Right lobe of liver (tissue), 6 donors: ENCODE results near the gene PAM16. TPM values are rescaled to one million over a fixed set of nuclear protein-coding genes. Genes with fewer than 3 reads are reported as not detected.

Experiments
- ATAC-seq, 4 donors: fragments of 200-7000 bp; cut with Tn5 transposase; one replicate each; pipeline ENCODE4 v1.9.1; 2020; ENCODE audit warnings: mild to moderate bottlenecking in 4 of 4, moderate library complexity in 4 of 4
- DNase-seq, 3 donors: peaks; one replicate each; pipeline ENCODE4 v3.0.0-alpha.2; 2020
- H3K27ac ChIP-seq, 3 donors: fragments of 200-600 bp; one replicate each; pipeline ENCODE4 v1.8.0; 2022
- H3K27me3 ChIP-seq, 2 donors: fragments of 200-600 bp; one replicate each; pipeline ENCODE4 v1.8.0; 2022
- H3K36me3 ChIP-seq, 4 donors: fragments of 200-600 bp; sonication (generic) in 1 of 4; one replicate each; pipeline versions ENCODE4 v1.5.1 to v1.8.0; 2017 to 2022; ENCODE audit warnings: control low read depth in 1 of 4
- H3K4me1 ChIP-seq, 4 donors: fragments of 200-600 bp; sonication (generic) in 1 of 4; one replicate each; pipeline versions ENCODE4 v1.5.1 to v1.8.0; 2017 to 2022; ENCODE audit warnings: control low read depth in 1 of 4
- H3K4me3 ChIP-seq, 3 donors: fragments of 200-600 bp; one replicate each; pipeline ENCODE4 v1.8.0; 2022
- H3K9me3 ChIP-seq, 4 donors: fragments of 200-600 bp; sonication (generic) in 1 of 4; one replicate each; pipeline versions ENCODE4 v1.5.1 to v1.8.0; 2017 to 2022; ENCODE audit warnings: control low read depth in 1 of 4
- POLR2A ChIP-seq: fragments of 450-650 bp; IDR thresholded peaks from one replicate; pipeline ENCODE4 v1.6.1; 2017; ENCODE audit warnings: antibody characterized with exemption, mild to moderate bottlenecking
- WGBS: methylation state at CpG from one replicate; pipeline ENCODE4 v1.1.6; 2018; ENCODE audit warnings: low coverage, low lambda C conversion rate; ENCODE audit not compliant: insufficient coverage; ENCODE audit errors: missing lambda C conversion rate; 5-methylcytosine and 5-hydroxymethylcytosine counted together
- intact Hi-C, 2 donors: fragments of 100-400 bp; cut with DNase I; formaldehyde crosslinking; loops; one replicate each; pipeline versions ENCODE4 v1.11.2 to v1.14.1; 2022
- total RNA-seq, 6 experiments: library from RNA; depleted of rRNA in 2 of 6; stranded (reverse); fragments of >200 nt in 2 of 6; fragmentation: NEBNext Ultra II Directional in 3 of 6; extraction: Animal tissue kit (Norgen Biotek cat#: 25700) in 3 of 6; gene quantifications; one replicate each; pipeline versions ENCODE4 v1.1.0 to v1.2.4, GENCODE V29; 2016 to 2023
- TF ChIP-seq, protein P1 (sequence below), 4 donors: fragments of 200-600 bp in 3 of 4; fragments of 450-650 bp in 1 of 4; IDR thresholded peaks; one replicate each; pipeline versions ENCODE4 v1.5.1 to v1.8.0; 2016 to 2022; ENCODE audit warnings: antibody characterized with exemption in 4 of 4, mild to moderate bottlenecking in 2 of 4
- donor health status: DM: no; HTN: yes; CAD: no.
- donor health status: DM: no; HTN: no; CAD: no.
- donor health status: DM: no; HTN: no; CAD: no.
- donor health status: DM: no; HTN: yes; CAD: no.
- donor health status: DM: no; HTN: yes; CAD: no.

PAM16 gene
- total RNA-seq, 6 experiments from 2014 or later, result 27.9 to 45.9 (median 32.8) TPM

DNA sequence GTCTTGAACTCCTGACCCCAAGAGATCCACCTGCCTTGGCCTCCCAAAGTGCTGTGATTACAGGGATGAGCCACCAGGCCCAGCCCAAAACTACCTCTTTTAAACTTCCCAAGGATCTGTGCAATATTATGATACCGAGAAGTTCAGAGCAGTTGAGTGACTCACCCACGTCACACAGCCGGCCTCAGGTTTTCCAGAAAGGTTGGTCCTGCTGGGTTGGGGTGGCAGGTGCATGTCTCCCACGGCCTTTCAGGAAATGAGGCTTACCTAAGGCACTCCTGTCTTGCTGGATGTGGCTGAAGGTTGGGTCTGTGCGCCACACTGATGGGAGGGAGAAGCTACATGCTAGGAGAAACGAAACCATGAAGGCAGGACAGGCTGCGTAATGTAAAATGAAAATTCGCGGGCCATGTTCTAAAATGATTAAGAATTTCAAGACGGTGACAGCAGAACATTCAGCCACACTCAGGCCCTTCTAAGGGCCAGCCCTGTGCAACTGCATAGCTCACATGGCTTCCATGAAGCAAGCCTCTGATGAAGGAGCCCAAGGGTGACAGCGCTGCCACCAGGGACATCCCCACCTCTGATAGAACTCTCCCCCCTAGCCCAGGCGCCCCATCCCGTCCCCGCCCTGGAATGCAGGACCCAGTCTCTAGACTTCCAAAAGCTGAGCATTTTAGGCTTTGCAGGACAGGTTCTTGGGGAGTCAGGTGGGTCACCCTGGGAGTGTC is 41.9 kb downstream of the PAM16 start:
- no peak for TF ChIP-seq POLR2A
- TF ChIP-seq, protein P1, sequence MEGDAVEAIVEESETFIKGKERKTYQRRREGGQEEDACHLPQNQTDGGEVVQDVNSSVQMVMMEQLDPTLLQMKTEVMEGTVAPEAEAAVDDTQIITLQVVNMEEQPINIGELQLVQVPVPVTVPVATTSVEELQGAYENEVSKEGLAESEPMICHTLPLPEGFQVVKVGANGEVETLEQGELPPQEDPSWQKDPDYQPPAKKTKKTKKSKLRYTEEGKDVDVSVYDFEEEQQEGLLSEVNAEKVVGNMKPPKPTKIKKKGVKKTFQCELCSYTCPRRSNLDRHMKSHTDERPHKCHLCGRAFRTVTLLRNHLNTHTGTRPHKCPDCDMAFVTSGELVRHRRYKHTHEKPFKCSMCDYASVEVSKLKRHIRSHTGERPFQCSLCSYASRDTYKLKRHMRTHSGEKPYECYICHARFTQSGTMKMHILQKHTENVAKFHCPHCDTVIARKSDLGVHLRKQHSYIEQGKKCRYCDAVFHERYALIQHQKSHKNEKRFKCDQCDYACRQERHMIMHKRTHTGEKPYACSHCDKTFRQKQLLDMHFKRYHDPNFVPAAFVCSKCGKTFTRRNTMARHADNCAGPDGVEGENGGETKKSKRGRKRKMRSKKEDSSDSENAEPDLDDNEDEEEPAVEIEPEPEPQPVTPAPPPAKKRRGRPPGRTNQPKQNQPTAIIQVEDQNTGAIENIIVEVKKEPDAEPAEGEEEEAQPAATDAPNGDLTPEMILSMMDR (IDR thresholded peaks at IDR 0.05), result no peak
- intact Hi-C loops, result no loop called here
- DNase-seq (no peak), ATAC-seq (no peak)
- Histone ChIP-seq H3K27ac (no peak overlapping the region), H3K9me3 (no peaks in the 10 kb centered on the region), H3K4me3 (no peak overlapping the region), H3K4me1 (peaks cover 0 to 16% (median 2%) of the 10 kb centered on the region in 4 donors), H3K27me3 (no peaks in the 10 kb centered on the region), H3K36me3 (no peaks in the 10 kb centered on the region)
- 89% methylated on average over 8 of the region's 14 CpGs for WGBS

- DNase-seq (peak; percentile 95 to 97 (median 97)), ATAC-seq (peak; percentile 94 to 98 (median 96))
- Histone ChIP-seq H3K27ac (peak overlapping the region in 2 of 3 donors; percentile 17 to 52), H3K36me3 (no peaks in the 10 kb centered on the region), H3K9me3 (no peaks in the 10 kb centered on the region), H3K27me3 (no peaks in the 10 kb centered on the region), H3K4me3 (peak overlapping the region; percentile 48 to 66 (median 55)), H3K4me1 (peaks cover 0 to 7% (median 0%) of the 10 kb centered on the region in 4 donors)
- intact Hi-C loops, result no loop called here
- 6% methylated on average over 19 of the region's 68 CpGs for WGBS
- TF ChIP-seq, protein P1 (IDR thresholded peaks at IDR 0.05), result peak in 2 of 4 donors; percentile 16 to 34
- peak; percentile 78 for TF ChIP-seq POLR2A
These were observed 43.7 kb downstream of the PAM16 start for GRCh38 chr16:4307215-4308037.

DNA sequence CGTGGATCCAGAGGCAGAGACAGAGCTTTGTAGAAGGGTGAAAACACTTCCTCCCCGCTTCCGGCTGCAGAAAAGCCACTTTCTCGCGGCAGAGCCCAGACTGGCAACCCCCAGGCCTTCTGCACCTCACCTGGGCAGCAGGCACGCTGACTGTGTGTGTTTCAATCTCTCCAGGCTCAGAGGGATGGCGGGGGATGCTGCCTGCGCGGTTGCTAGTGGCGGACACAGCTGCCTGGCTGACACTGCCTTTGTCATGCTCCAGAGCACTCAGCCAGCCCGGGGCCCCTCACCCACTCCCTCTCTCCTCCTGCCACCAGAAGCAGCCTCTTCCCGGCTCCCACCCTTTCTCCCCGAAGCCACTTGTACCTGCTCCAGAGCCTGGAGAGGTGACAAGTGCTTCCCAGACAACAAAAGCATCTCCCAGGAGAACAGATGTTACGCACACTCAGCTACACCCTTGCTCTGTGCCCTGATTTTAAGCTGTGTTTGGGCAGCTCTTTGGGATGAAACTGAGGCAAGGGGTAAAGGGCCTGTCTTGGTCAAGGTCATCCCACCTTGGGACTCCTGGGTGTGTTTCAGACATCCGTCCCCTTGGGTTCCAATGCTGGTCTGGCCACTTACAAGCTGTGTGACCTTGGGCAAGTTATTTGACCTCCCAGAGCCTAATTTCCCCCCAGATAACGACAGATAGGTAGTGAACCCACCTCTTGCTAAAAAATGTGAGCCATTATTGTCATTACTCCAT is 44.5 kb downstream of the PAM16 start:
- Histone ChIP-seq H3K9me3 (no peaks in the 10 kb centered on the region), H3K27ac (peak overlapping the region in 1 of 3 donors; percentile 17), H3K4me3 (peak overlapping the region; percentile 48 to 66 (median 55)), H3K27me3 (no peaks in the 10 kb centered on the region), H3K36me3 (no peaks in the 10 kb centered on the region), H3K4me1 (peaks cover 0 to 7% (median 0%) of the 10 kb centered on the region in 4 donors)
- ATAC-seq (no peak), DNase-seq (no peak)
- intact Hi-C loops, result no loop called here
- TF ChIP-seq, protein P1 (IDR thresholded peaks at IDR 0.05), result no peak
- no peak for TF ChIP-seq POLR2A
- 70% methylated on average over 5 of the region's 16 CpGs for WGBS

DNA sequence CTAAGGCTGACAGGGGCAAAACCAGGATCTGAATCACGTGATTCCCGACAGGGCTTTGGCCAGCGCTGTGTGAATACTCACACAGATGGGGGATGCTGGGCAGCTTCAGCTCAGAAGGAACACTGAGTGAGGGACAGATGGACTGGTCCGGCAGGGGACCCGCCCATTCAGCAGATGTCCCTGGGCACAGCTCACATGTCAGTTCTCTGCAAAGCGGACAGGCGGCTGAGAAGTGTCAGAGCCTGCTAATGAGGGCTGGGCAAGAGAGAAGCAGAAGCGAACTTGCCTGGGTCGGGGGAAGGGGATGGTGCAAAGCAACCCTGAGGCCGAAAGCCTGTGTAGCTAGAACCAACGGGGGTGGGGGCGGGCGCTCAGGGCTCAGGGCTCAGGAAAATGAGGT is 47.1 kb downstream of the PAM16 start:
- ATAC-seq, result no peak
- intact Hi-C loops, result no loop called here
- no peak overlapping the region for H3K4me3 ChIP-seq
- no peaks in the 10 kb centered on the region for H3K9me3 ChIP-seq
- WGBS, result 86% methylated on average over 6 of the region's 13 CpGs
- H3K27me3 ChIP-seq, result no peaks in the 10 kb centered on the region
- no peaks in the 10 kb centered on the region for H3K36me3 ChIP-seq
- no peak for DNase-seq
- peaks cover 0 to 7% (median 0%) of the 10 kb centered on the region in 4 donors for H3K4me1 ChIP-seq
- no peak overlapping the region for H3K27ac ChIP-seq
- TF ChIP-seq POLR2A, result no peak
- TF ChIP-seq, protein P1 (IDR thresholded peaks at IDR 0.05), result no peak
